Esophagus (tissue), 2 donors: Measurements from ENCODE around the gene KLK6. TPM values are rescaled to one million over a fixed set of nuclear protein-coding genes. Genes with fewer than 3 reads are reported as not detected.

Experiments
- polyA plus RNA-seq, 2 donors: library from polyadenylated mRNA; stranded (reverse); fragments of 200-250 nt; gene quantifications; one replicate each; pipeline ENCODE4 v1.2.3, GENCODE V29; 2013
- donor health status: healthy with polysubstance abuse.
- donor health status: Bipolar disorder and iron deficiency.

KLK6 gene
- polyA plus RNA-seq, 2 donors: 32.8 to 64.6 TPM

Other genes starting within 250 kb of the KLK6 start
- under 1 TPM; 0.06 to 0.13 TPM for gene SHANK1, start 249.8 kb downstream of the KLK6 start, polyA plus RNA-seq
- gene CLEC11A, start 246.2 kb downstream of the KLK6 start, polyA plus RNA-seq: 1 to 10 TPM; 3.9 to 4.8 TPM
- not detected for gene GPR32, start 199.1 kb downstream of the KLK6 start, polyA plus RNA-seq
- not detected for gene ACP4, start 179.2 kb downstream of the KLK6 start, polyA plus RNA-seq
- gene KLK1, start 145.8 kb downstream of the KLK6 start, polyA plus RNA-seq: 1 to 10 TPM; 2.0 to 2.8 TPM
- gene KLK15, start 136.0 kb downstream of the KLK6 start, polyA plus RNA-seq: not detected
- not detected for gene KLK3, start 114.7 kb downstream of the KLK6 start, polyA plus RNA-seq
- not detected for gene KLK2, start 96.2 kb downstream of the KLK6 start, polyA plus RNA-seq
- gene KLK4, start 58.2 kb downstream of the KLK6 start, polyA plus RNA-seq: under 1 TPM; 0.06 to 0.18 TPM
- gene KLK5, start 16.6 kb downstream of the KLK6 start, polyA plus RNA-seq: 10 to 100 TPM; 13.9 to 18.7 TPM
- gene KLK7, start 14.3 kb upstream of the KLK6 start, polyA plus RNA-seq: 10 to 100 TPM; 36.4 to 96.4 TPM
- gene KLK8, start 32.0 kb upstream of the KLK6 start, polyA plus RNA-seq: 100 to 1,000 TPM; 226 to 261 TPM
- 100 to 1,000 TPM; 223 to 304 TPM for gene KLK10, start 50.1 kb upstream of the KLK6 start, polyA plus RNA-seq
- gene KLK11, start 57.0 kb upstream of the KLK6 start, polyA plus RNA-seq: 100 to 1,000 TPM; 168 to 345 TPM
- gene KLK12, start 65.4 kb upstream of the KLK6 start, polyA plus RNA-seq: 100 to 1,000 TPM in 1 of 2 donors, 10 to 100 TPM in 1; 12.4 to 427 TPM
- 1,000 to 10,000 TPM in 1 of 2 donors, 100 to 1,000 TPM in 1; 406 to 1,038 TPM for gene KLK13, start 95.5 kb upstream of the KLK6 start, polyA plus RNA-seq
- gene KLK14, start 113.3 kb upstream of the KLK6 start, polyA plus RNA-seq: under 1 TPM; 0.09 to 0.31 TPM
- 1 to 10 TPM; 3.3 TPM for gene CTU1, start 138.8 kb upstream of the KLK6 start, polyA plus RNA-seq
- under 1 TPM; 0.26 to 0.28 TPM for gene SIGLEC9, start 155.3 kb upstream of the KLK6 start, polyA plus RNA-seq
- under 1 TPM; 0.12 to 0.18 TPM for gene SIGLEC7, start 172.7 kb upstream of the KLK6 start, polyA plus RNA-seq